Liver (tissue), 3 donors: ENCODE measurements around the gene ST3GAL3.

Experiments used
- CTCF ChIP-seq: fragments of 150-350 bp; IDR thresholded peaks from 2 replicates; pipeline ENCODE4 v1.5.1; 2017; ENCODE audit warnings: improper control_type of control experiment, low read depth, low read length; ENCODE audit not compliant: missing input control
- GABPA ChIP-seq, 2 donors: IDR thresholded peaks in 1 of 2; conservative IDR thresholded peaks in 1 of 2; 2 replicates each; pipeline ENCODE4 v1.6.1; 2016; ENCODE audit warnings: antibody characterized with exemption in 2 of 2, mild to moderate bottlenecking in 1 of 2, moderate library complexity in 1 of 2
- MAX ChIP-seq: IDR thresholded peaks from 2 replicates; pipeline ENCODE4 v1.6.1; 2016; ENCODE audit warnings: antibody characterized with exemption
- RAD21 ChIP-seq, 2 donors: IDR thresholded peaks; 2 replicates each; pipeline ENCODE4 v1.6.1; 2016; ENCODE audit warnings: antibody characterized with exemption in 2 of 2, mild to moderate bottlenecking in 2 of 2
- RXRA ChIP-seq, 2 donors: IDR thresholded peaks; 2 replicates each; pipeline ENCODE4 v1.6.1; 2017 to 2018; ENCODE audit warnings: antibody characterized with exemption in 2 of 2, mild to moderate bottlenecking in 1 of 2
- TAF1 ChIP-seq: conservative IDR thresholded peaks from 2 replicates; pipeline ENCODE4 v1.6.1; 2016; ENCODE audit warnings: antibody characterized with exemption, mild to moderate bottlenecking
- donor health status: healthy.
- donor health status: healthy.

- TF ChIP-seq RXRA (IDR thresholded peaks at IDR 0.05) (no peak), TAF1 (no peak), CTCF (no peak), RAD21 (IDR thresholded peaks at IDR 0.05) (no peak), GABPA (IDR thresholded peaks at IDR 0.05 in 1 of 2, conservative IDR thresholded peaks at IDR 0.05 in 1 of 2) (no peak), MAX (no peak)
Observed at GRCh38 chr1:43914576-43915525, 207.5 kb downstream of the ST3GAL3 start.
